ENCODE results near the gene ZBTB16. TPM values are rescaled to one million over a fixed set of nuclear protein-coding genes. Genes with fewer than 3 reads are reported as not detected.

Gene ZBTB16
- total and polyA plus RNA-seq, 4 donors, result 21.4 to 224 (median 102) TPM

DNA sequence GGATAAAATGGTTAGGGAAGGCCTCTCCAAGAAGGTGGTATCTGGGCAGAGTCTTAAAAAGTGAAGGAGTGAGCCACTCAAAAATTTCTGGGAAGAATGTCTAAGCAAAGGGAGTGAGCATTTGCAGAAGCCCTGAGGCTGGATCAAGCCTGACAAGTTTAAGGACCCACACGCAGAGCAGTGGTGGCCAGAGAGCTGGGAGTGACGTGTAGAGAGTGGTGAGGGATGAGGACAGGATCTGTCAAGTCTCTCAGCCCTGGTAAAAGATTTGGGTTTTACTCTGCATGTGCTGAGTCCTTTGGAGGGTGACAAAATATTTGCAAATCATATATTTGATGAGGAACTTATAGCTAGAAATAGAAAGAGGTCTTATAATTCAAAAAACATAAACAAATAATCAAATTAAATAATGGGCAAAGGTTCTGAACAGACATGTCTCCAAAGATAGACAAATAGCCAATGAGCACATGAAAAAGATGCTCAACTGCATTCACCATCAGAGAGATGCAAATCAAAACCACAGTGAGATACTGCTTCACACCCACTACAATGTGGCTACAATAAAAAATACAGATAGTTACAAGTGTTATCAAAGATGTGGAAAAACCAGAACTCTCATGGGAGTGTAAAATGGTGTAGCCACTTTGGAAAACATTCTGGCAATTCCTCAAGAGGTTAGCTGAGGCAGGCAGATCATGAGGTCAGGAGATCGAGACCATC lies 129.5 kb downstream of the ZBTB16 start:
- no peak overlapping the region for H3K4me3 ChIP-seq
- no peaks in the 10 kb centered on the region for H3K27me3 ChIP-seq (ENCODE audit: control insufficient read depth in 3 of 3, insufficient read depth in 3 of 3, low read length in 2 of 3)
- ATAC-seq (ENCODE audit: insufficient read depth, low FRiP score) (no peak), DNase-seq (no peak)
- H3K36me3 ChIP-seq (ENCODE audit: control insufficient read depth in 4 of 4, insufficient read depth in 4 of 4, low read length in 4 of 4), result peaks cover 0 to 22% (median 7%) of the 10 kb centered on the region in 4 donors
- WGBS, 2 donors, result 91 to 99% methylated on average over 3 of the region's 3 CpGs
- H3K9ac ChIP-seq (ENCODE audit: insufficient read depth in 1 of 2, low read length in 2 of 2), result no peak overlapping the region
- H3K9me3 ChIP-seq (ENCODE audit: control insufficient read depth in 4 of 4, insufficient read depth in 3 of 4, low read length in 3 of 4), result peaks cover 0 to 4% (median 2%) of the 10 kb centered on the region in 4 donors
- H3K27ac ChIP-seq (ENCODE audit: low read depth in 1 of 2, low read length in 1 of 2), result no peak overlapping the region
- TF ChIP-seq, protein P1, sequence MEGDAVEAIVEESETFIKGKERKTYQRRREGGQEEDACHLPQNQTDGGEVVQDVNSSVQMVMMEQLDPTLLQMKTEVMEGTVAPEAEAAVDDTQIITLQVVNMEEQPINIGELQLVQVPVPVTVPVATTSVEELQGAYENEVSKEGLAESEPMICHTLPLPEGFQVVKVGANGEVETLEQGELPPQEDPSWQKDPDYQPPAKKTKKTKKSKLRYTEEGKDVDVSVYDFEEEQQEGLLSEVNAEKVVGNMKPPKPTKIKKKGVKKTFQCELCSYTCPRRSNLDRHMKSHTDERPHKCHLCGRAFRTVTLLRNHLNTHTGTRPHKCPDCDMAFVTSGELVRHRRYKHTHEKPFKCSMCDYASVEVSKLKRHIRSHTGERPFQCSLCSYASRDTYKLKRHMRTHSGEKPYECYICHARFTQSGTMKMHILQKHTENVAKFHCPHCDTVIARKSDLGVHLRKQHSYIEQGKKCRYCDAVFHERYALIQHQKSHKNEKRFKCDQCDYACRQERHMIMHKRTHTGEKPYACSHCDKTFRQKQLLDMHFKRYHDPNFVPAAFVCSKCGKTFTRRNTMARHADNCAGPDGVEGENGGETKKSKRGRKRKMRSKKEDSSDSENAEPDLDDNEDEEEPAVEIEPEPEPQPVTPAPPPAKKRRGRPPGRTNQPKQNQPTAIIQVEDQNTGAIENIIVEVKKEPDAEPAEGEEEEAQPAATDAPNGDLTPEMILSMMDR (IDR thresholded peaks at IDR 0.05; ENCODE audit: control extremely low read depth, extremely low read depth), result no peak
- H3K4me1 ChIP-seq (ENCODE audit: control insufficient read depth in 5 of 5, insufficient read depth in 5 of 5, low read length in 5 of 5), result peaks cover 0 to 24% (median 3%) of the 10 kb centered on the region in 5 donors

DNA sequence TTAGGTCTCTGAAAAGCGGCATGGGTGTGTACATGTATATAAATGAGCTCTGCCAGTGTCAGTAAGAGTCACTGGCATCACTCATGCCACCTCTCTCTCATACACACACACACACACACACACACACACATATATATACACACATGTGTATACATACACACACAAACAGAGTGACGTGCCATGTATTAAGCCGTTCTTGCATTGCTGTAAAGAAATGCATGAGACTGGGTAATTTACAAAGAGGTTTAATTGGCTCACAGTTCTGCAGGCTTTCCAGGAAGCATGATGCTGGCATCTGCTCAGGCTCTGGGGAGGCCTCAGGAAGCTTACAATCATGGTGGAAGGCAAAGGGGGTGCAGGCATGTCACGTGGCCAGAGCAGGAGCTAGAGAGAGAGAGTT lies 131.1 kb downstream of the ZBTB16 start:
- Histone ChIP-seq H3K4me3 (no peak overlapping the region), H3K9ac (ENCODE audit: insufficient read depth in 1 of 2, low read length in 2 of 2) (no peak overlapping the region), H3K27me3 (ENCODE audit: control insufficient read depth in 3 of 3, insufficient read depth in 3 of 3, low read length in 2 of 3) (no peaks in the 10 kb centered on the region), H3K27ac (ENCODE audit: low read depth in 1 of 2, low read length in 1 of 2) (no peak overlapping the region), H3K36me3 (ENCODE audit: control insufficient read depth in 4 of 4, insufficient read depth in 4 of 4, low read length in 4 of 4) (peaks cover 0 to 19% (median 7%) of the 10 kb centered on the region in 4 donors), H3K9me3 (ENCODE audit: control insufficient read depth in 4 of 4, insufficient read depth in 3 of 4, low read length in 3 of 4) (peaks cover 0 to 4% (median 2%) of the 10 kb centered on the region in 4 donors), H3K4me1 (ENCODE audit: control insufficient read depth in 5 of 5, insufficient read depth in 5 of 5, low read length in 5 of 5) (peaks cover 0 to 25% (median 18%) of the 10 kb centered on the region in 5 donors)
- WGBS, 2 donors, result 74 to 88% methylated on average over 4 of the region's 4 CpGs
- DNase-seq, result no peak
- TF ChIP-seq, protein P1 (IDR thresholded peaks at IDR 0.05; ENCODE audit: control extremely low read depth, extremely low read depth), result no peak
- ATAC-seq (ENCODE audit: insufficient read depth, low FRiP score), result no peak

DNA sequence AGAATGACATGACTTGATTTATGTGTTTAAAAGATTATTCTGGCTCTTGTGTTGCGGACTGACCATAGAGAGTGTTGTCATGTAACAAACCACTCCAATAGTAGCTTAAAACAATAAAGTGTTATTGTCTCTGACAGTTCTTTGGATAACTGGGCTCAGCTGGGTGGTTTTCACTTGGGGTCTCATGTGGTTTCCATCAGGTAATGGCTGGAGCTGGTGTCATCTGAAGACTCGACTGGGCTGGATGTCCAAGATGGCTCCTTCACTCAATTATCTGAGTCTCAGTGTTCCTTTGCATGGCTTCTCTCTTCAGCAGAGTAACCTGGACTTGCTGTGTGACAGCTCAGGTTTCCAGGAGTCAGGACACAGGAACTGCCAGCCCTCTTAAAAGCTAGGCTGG lies 132.4 kb downstream of the ZBTB16 start:
- DNase-seq (no peak), ATAC-seq (ENCODE audit: insufficient read depth, low FRiP score) (no peak)
- Histone ChIP-seq H3K36me3 (ENCODE audit: control insufficient read depth in 4 of 4, insufficient read depth in 4 of 4, low read length in 4 of 4) (peaks cover 0 to 19% (median 6%) of the 10 kb centered on the region in 4 donors), H3K4me1 (ENCODE audit: control insufficient read depth in 5 of 5, insufficient read depth in 5 of 5, low read length in 5 of 5) (peaks cover 10 to 28% (median 21%) of the 10 kb centered on the region in 5 donors), H3K27ac (ENCODE audit: low read depth in 1 of 2, low read length in 1 of 2) (no peak overlapping the region), H3K9me3 (ENCODE audit: control insufficient read depth in 4 of 4, insufficient read depth in 3 of 4, low read length in 3 of 4) (peaks cover 0 to 4% (median 2%) of the 10 kb centered on the region in 4 donors), H3K4me3 (no peak overlapping the region), H3K27me3 (ENCODE audit: control insufficient read depth in 3 of 3, insufficient read depth in 3 of 3, low read length in 2 of 3) (no peaks in the 10 kb centered on the region), H3K9ac (ENCODE audit: insufficient read depth in 1 of 2, low read length in 2 of 2) (no peak overlapping the region)
- WGBS, 2 donors, result 52 to 74% methylated on average over 2 of the region's 2 CpGs
- TF ChIP-seq, protein P1 (IDR thresholded peaks at IDR 0.05; ENCODE audit: control extremely low read depth, extremely low read depth), result no peak
